Karpas-422 (cell line): ENCODE data around the gene DSCAM. TPM values are rescaled to one million over a fixed set of nuclear protein-coding genes. Genes with fewer than 3 reads are reported as not detected.

Source experiments
- DNase-seq: peaks from one replicate; pipeline ENCODE4 v3.0.0-alpha.2; 2015
- H2AFZ ChIP-seq: fragments of 200-600 bp; sonication (generic); 2 replicates; pipeline ENCODE4 v1.6.1; 2014; ENCODE audit warnings: antibody characterized with exemption, low read length, mixed read lengths
- H3K27ac ChIP-seq: fragments of 200-600 bp; sonication (generic); 2 replicates; pipeline ENCODE4 v1.5.1; 2014; ENCODE audit warnings: mild to moderate bottlenecking, low read length, moderate library complexity
- H3K27me3 ChIP-seq: fragments of 200-600 bp; sonication (generic); 2 replicates; pipeline ENCODE4 v1.6.1; 2014; ENCODE audit warnings: low read length, mixed read lengths
- H3K36me3 ChIP-seq: fragments of 200-600 bp; sonication (generic); 2 replicates; pipeline ENCODE4 v1.6.1; 2014; ENCODE audit warnings: low read length, mixed read lengths; ENCODE audit not compliant: insufficient read depth
- H3K4me1 ChIP-seq: fragments of 200-600 bp; sonication (generic); 2 replicates; pipeline ENCODE4 v1.6.1; 2014; ENCODE audit warnings: mild to moderate bottlenecking, low read length, mixed read lengths
- H3K4me2 ChIP-seq: fragments of 200-600 bp; sonication (generic); 2 replicates; pipeline ENCODE4 v1.6.1; 2014; ENCODE audit warnings: low read length, low read depth, mild to moderate bottlenecking; ENCODE audit not compliant: poor library complexity, severe bottlenecking
- H3K4me3 ChIP-seq: fragments of 200-600 bp; sonication (generic); 2 replicates; pipeline ENCODE4 v1.5.1; 2014; ENCODE audit warnings: mild to moderate bottlenecking, antibody characterized with exemption, low read length, mixed read lengths
- H3K79me2 ChIP-seq: fragments of 200-600 bp; sonication (generic); 2 replicates; pipeline ENCODE4 v1.6.1; 2014; ENCODE audit warnings: mild to moderate bottlenecking, low read length, mixed read lengths
- H3K9ac ChIP-seq: fragments of 200-600 bp; sonication (generic); 2 replicates; pipeline ENCODE4 v1.6.0; 2014; ENCODE audit warnings: low read length
- H3K9me2 ChIP-seq: fragments of 200-600 bp; sonication (generic), shearing (Covaris generic); replicated peaks from 2 replicates; pipeline ENCODE4 v1.6.0; 2014; ENCODE audit warnings: mild to moderate bottlenecking, low read length, moderate library complexity; ENCODE audit not compliant: insufficient read depth
- H3K9me3 ChIP-seq: fragments of 300-700, 200-600 bp; sonication (generic); 2 replicates; pipeline ENCODE4 v1.6.1; 2014; ENCODE audit warnings: low read length, mixed read lengths
- H4K20me1 ChIP-seq: fragments of 200-600 bp; sonication (generic); 2 replicates; pipeline ENCODE4 v1.6.1; 2014; ENCODE audit warnings: mild to moderate bottlenecking, antibody characterized with exemption, low read length, low read depth; ENCODE audit not compliant: insufficient read depth
- total RNA-seq: library from RNA; depleted of rRNA; stranded (reverse); fragments of >200 nt; shearing (Covaris generic); gene quantifications from 2 replicates; pipeline ENCODE4 v1.2.3, GENCODE V29; 2014; ENCODE audit warnings: low replicate concordance

DSCAM gene
- total RNA-seq, 1 experiment from 2014 or later = not detected

DNA sequence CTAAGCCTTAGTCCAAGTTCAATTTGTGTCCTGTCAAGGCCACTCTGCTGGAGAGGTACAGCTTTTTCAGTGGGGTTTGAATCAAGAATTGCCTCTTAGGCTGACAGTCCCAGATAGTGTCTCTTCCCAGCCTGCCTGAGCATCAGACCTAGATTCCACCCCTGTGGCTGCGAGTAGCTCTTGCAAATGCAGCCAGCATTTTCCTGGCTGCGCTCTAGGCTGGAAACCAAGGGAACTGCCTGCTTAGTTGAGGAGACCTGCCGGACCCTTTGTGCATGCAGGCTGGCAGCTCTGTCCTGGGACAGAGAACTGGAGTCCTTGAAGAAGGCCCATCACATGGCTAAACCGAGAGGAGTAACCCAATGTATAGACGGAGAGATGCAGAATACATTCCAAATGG, 686.0 kb downstream of the DSCAM start:
- H3K36me3 ChIP-seq = no peaks in the 10 kb centered on the region
- no peaks in the 10 kb centered on the region for H3K9me2 ChIP-seq
- no peaks in the 10 kb centered on the region for H3K27me3 ChIP-seq
- no peaks in the 10 kb centered on the region for H3K79me2 ChIP-seq
- 0 out of 2 replicates have a peak, but pooled peaks cover 3% of the 10 kb centered on the region for H3K9me3 ChIP-seq
- H3K4me1 ChIP-seq = no peaks in the 10 kb centered on the region
- DNase-seq = no peak
- H3K9ac ChIP-seq = no peak overlapping the region
- no peak overlapping the region for H3K27ac ChIP-seq
- H2AFZ ChIP-seq = no peak overlapping the region
- H3K4me3 ChIP-seq = no peak overlapping the region
- no peaks in the 10 kb centered on the region for H4K20me1 ChIP-seq
- no peak overlapping the region for H3K4me2 ChIP-seq

DNA sequence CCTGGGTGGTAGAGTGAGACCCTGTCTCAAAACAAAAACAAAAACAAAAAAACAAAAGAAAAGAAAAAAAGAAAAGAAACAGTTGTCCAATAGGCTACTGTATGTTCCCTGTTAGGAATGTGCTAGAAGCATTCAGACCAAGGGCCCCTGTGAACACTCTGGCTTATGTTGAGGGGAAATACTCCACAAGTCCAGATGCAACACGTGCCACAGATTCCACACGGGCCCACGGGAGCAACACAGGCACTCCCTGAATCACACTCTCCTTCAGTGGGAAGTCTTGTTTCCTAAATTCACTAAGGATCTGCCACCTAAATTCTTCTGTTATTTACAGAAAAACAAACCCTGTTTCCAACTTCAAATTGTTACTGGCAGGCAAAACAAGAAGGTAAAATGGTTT, 688.6 kb downstream of the DSCAM start:
- Histone ChIP-seq H3K36me3 (no peaks in the 10 kb centered on the region), H3K27ac (no peak overlapping the region), H3K4me2 (no peak overlapping the region), H3K27me3 (no peaks in the 10 kb centered on the region), H2AFZ (no peak overlapping the region), H3K9ac (no peak overlapping the region), H3K4me1 (no peaks in the 10 kb centered on the region), H4K20me1 (no peaks in the 10 kb centered on the region), H3K4me3 (no peak overlapping the region), H3K9me2 (no peaks in the 10 kb centered on the region), H3K9me3 (0 out of 2 replicates have a peak, but pooled peaks cover 3% of the 10 kb centered on the region), H3K79me2 (no peaks in the 10 kb centered on the region)
- DNase-seq = no peak

DNA sequence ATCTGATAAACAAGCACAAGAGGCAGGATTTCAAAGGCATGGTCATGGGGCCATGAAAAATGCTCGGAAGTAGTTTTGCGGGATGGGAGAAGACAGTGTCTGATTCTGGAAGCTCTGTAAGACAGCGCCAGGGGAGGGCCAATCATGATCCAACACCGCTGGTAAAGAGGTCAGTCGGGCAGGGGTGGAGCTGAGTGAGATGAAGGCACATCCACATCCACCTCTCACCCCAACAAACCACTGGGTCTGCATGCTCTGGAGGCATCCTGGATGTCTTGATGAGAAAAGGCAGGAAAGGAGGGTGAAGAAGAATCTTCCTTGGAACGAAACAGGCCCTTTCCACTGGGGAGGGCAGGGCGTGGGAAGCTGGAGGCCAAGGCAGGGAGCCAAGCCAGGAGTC, 691.4 kb downstream of the DSCAM start:
- H3K27ac ChIP-seq = no peak overlapping the region
- no peak overlapping the region for H2AFZ ChIP-seq
- no peak overlapping the region for H3K4me3 ChIP-seq
- no peaks in the 10 kb centered on the region for H3K9me2 ChIP-seq
- H3K36me3 ChIP-seq = no peaks in the 10 kb centered on the region
- H3K27me3 ChIP-seq = no peaks in the 10 kb centered on the region; the same call in 1 of the 2 replicates
- no peak overlapping the region for H3K9ac ChIP-seq
- H4K20me1 ChIP-seq = no peaks in the 10 kb centered on the region
- no peak overlapping the region for H3K4me2 ChIP-seq
- H3K4me1 ChIP-seq = no peaks in the 10 kb centered on the region
- no peak for DNase-seq
- 0 out of 2 replicates have a peak, but pooled peaks cover 3% of the 10 kb centered on the region for H3K9me3 ChIP-seq
- H3K79me2 ChIP-seq = no peaks in the 10 kb centered on the region

DNA sequence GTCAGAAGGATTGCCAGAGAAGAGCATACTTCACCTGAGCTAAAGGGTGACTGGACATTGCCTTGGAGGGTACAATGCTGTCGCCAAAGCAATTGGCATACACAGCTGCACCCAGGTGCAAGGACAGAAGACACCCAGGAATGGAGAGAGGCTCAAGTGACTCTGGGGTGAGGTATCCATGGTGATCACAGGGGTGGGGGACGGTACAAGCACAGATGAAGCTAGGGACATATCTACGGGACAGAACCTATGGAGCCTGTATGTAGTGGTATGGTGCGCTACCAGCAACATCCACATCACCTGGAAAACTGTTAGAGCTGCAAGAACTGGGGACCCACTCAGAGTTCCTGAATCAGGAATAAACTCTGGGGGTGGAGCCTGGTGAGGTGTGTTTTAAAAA, 693.6 kb downstream of the DSCAM start:
- H2AFZ ChIP-seq = no peak overlapping the region
- no peak overlapping the region for H3K4me3 ChIP-seq
- H3K79me2 ChIP-seq = no peaks in the 10 kb centered on the region
- H3K4me2 ChIP-seq = no peak overlapping the region
- DNase-seq = no peak
- peaks cover 6% of the 10 kb centered on the region for H3K9me3 ChIP-seq
- H3K27ac ChIP-seq = no peak overlapping the region
- H3K9ac ChIP-seq = no peak overlapping the region
- no peaks in the 10 kb centered on the region for H3K4me1 ChIP-seq
- H3K9me2 ChIP-seq = no peaks in the 10 kb centered on the region
- no peaks in the 10 kb centered on the region for H3K36me3 ChIP-seq
- H3K27me3 ChIP-seq = no peaks in the 10 kb centered on the region; the same call in 1 of the 2 replicates
- H4K20me1 ChIP-seq = no peaks in the 10 kb centered on the region

DNA sequence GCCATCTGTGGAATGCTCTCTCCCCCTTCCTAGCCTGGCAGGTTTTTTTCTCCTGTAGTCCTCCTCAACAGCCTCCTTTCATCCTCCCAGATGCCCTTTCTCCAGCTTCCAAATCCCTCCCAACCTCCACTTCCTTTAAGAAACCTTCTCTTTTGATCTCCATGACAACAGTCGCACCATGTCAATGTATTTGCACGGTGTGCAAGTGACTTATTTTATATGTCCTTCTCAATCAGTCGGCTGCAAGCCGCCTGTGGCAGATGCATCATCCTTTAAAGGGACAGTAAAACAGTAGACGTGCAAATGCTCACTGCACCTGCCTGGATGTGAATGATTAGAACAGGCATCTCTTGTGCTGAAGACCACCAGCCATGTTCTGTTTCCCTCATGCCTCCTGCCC, 694.5 kb downstream of the DSCAM start:
- Histone ChIP-seq H3K9me3 (peaks cover 6% of the 10 kb centered on the region), H3K4me1 (no peaks in the 10 kb centered on the region), H3K9me2 (no peaks in the 10 kb centered on the region), H3K27me3 (no peaks in the 10 kb centered on the region; the same call in 1 of the 2 replicates), H3K79me2 (no peaks in the 10 kb centered on the region), H3K4me3 (no peak overlapping the region), H3K4me2 (no peak overlapping the region), H4K20me1 (no peaks in the 10 kb centered on the region), H2AFZ (no peak overlapping the region), H3K36me3 (no peaks in the 10 kb centered on the region), H3K27ac (no peak overlapping the region), H3K9ac (no peak overlapping the region)
- DNase-seq = no peak

DNA sequence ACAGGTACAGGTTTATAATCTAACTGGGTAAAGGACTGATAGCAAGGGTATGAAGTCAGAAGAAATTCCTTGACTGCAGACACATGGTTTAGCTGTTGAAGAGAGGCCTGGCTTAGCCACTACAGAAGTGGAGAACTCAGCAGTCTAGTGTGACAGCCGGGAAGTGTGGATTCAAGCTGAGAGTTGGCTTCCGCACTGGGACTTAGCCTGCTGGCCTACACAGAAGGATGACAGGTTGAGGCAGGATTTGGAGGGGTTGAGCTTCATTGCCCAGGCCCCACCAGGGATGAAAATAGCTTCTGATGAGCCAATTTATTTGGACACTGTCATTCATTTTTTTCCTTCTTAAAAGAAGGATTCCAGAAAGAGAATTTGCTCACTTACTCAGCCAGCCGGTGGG, 695.3 kb downstream of the DSCAM start:
- Histone ChIP-seq H3K79me2 (no peaks in the 10 kb centered on the region), H4K20me1 (no peaks in the 10 kb centered on the region), H3K36me3 (no peaks in the 10 kb centered on the region), H2AFZ (no peak overlapping the region), H3K27ac (no peak overlapping the region), H3K9me3 (peaks cover 6% of the 10 kb centered on the region), H3K4me2 (no peak overlapping the region), H3K27me3 (no peaks in the 10 kb centered on the region; the same call in 1 of the 2 replicates), H3K4me3 (no peak overlapping the region), H3K9me2 (no peaks in the 10 kb centered on the region), H3K4me1 (no peaks in the 10 kb centered on the region), H3K9ac (no peak overlapping the region)
- DNase-seq = no peak

DNA sequence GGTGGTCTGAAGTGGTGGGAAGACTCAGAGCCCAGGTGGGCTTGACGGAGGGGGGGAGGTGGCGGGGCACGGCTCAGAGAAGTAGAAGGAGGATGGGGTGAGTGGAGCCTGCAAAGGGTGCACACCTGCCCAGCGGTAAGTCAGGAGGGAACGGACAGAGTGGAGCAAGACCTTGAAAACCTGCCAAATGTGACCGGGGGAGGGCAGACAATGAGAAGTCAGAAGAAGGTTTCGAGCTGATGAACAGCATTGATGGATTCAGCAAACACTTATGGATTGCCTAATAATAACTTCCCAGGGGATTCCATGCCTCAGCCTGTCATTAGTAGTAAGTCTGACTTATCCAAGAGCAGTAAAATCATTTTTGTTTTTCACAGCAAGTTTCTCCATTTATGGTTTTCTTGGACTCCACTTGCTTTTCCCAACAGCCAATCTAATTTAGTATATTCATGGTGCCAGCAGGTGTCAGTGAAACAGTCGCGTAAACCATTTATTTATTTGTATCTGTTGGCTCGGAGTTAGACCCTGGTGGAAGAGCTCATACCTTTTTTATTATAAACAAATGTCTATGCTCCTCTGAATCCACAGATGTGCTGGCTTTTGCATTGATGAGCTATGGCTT, 700.6 kb downstream of the DSCAM start:
- Histone ChIP-seq H2AFZ (no peak overlapping the region), H3K9me2 (no peaks in the 10 kb centered on the region), H3K36me3 (no peaks in the 10 kb centered on the region), H3K4me3 (no peak overlapping the region), H3K4me1 (no peaks in the 10 kb centered on the region), H4K20me1 (no peaks in the 10 kb centered on the region), H3K27me3 (no peaks in the 10 kb centered on the region; the same call in 1 of the 2 replicates), H3K9me3 (peaks cover 6% of the 10 kb centered on the region), H3K4me2 (no peak overlapping the region), H3K79me2 (no peaks in the 10 kb centered on the region), H3K27ac (no peak overlapping the region), H3K9ac (no peak overlapping the region)
- DNase-seq = no peak

DNA sequence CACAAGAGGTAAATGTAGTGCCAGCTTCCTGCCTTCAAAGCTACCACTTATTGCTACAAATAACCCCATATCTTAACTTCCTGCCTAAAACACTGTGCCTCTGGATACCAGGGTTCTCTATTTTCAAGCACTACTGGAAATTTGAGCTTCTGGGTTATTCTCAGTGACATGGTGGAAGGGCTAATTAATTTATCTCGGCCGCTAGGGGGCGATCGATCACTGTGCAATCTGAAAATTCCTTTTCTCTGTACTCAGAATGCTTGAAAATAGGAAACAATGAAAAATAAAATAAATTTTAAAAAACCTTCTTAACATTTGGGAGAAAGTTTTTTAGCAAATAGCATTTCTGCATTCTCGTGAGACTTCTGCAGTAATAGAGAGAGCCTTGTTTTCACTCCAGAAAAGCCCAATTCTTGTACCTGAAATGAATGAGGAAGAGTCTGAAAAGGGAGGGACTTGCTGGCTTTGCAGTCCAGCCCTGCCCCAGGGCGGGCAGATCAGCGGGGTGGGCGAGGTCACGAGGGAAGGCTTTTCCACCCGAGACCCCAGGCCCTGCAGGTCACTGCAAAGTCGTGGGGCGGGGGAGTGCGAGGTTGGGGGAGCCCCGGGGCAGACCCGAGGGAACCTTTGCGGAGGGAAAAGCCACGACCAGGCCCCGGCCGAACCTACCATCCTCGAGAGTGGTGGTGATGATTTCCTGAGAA, 703.0 kb downstream of the DSCAM start:
- Histone ChIP-seq H4K20me1 (no peaks in the 10 kb centered on the region), H3K9me2 (no peaks in the 10 kb centered on the region), H3K9me3 (peaks cover 4% of the 10 kb centered on the region), H3K4me1 (no peaks in the 10 kb centered on the region), H2AFZ (no peak overlapping the region), H3K36me3 (no peaks in the 10 kb centered on the region), H3K79me2 (no peaks in the 10 kb centered on the region), H3K4me2 (no peak overlapping the region), H3K4me3 (no peak overlapping the region), H3K27me3 (no peaks in the 10 kb centered on the region), H3K9ac (no peak overlapping the region), H3K27ac (no peak overlapping the region)
- peak; percentile 87 for DNase-seq
